Neural cell (in vitro differentiated cells): ENCODE results near the gene SLC38A5. TPM values are rescaled to one million over a fixed set of nuclear protein-coding genes. Genes with fewer than 3 reads are reported as not detected.
"Not testable (repeated sequence)": the region's sequence is repeated elsewhere in the genome, so short reads cannot be mapped to it uniquely, and the experiment has no call there.

ENCODE experiments used
- H2AFZ ChIP-seq: fragments of 200-600, 300-800 bp; sonication (generic), shearing (Covaris generic); 2 replicates; pipeline ENCODE4 v1.6.0; 2014; ENCODE audit warnings: low read depth, mild to moderate bottlenecking, antibody characterized with exemption, low read length, moderate library complexity
- H3F3A ChIP-seq: fragments of 200-600 bp; shearing (Covaris generic); 2 replicates; pipeline ENCODE4 v1.6.1; 2016; ENCODE audit warnings: mild to moderate bottlenecking, moderate library complexity, mixed read lengths, antibody characterized with exemption, low read length; ENCODE audit not compliant: insufficient read depth, poor library complexity, severe bottlenecking
- H3K27ac ChIP-seq: fragments of 200-600, 300-800 bp; sonication (generic), shearing (Covaris generic); 2 replicates; pipeline ENCODE4 v1.5.1; 2014; ENCODE audit warnings: mild to moderate bottlenecking, low read length, moderate library complexity
- H3K27me3 ChIP-seq: fragments of 300-800, 200-600 bp; sonication (generic), shearing (Covaris generic); 2 replicates; pipeline ENCODE4 v1.6.0; 2014; ENCODE audit warnings: mild to moderate bottlenecking, low read depth, low read length, moderate library complexity; ENCODE audit not compliant: insufficient read depth
- H3K36me3 ChIP-seq: fragments of 300-800, 200-600 bp; sonication (generic), shearing (Covaris generic); 2 replicates; pipeline ENCODE4 v1.5.1; 2014; ENCODE audit warnings: mild to moderate bottlenecking, antibody characterized with exemption, low read length, moderate library complexity; ENCODE audit not compliant: insufficient read depth
- H3K4me2 ChIP-seq: fragments of 300-800, 200-600 bp; sonication (generic), shearing (Covaris generic); 2 replicates; pipeline ENCODE4 v1.6.0; 2014; ENCODE audit warnings: mild to moderate bottlenecking, low read length
- H3K4me3 ChIP-seq: fragments of 300-800, 200-600 bp; sonication (generic), shearing (Covaris generic); 2 replicates; pipeline ENCODE4 v1.5.1; 2014; ENCODE audit warnings: mild to moderate bottlenecking, low read length, moderate library complexity
- H3K79me2 ChIP-seq: fragments of 200-600 bp; shearing (Covaris generic); replicated peaks from 2 replicates; pipeline ENCODE4 v1.6.0; 2014; ENCODE audit warnings: mild to moderate bottlenecking, low read length, moderate library complexity; ENCODE audit not compliant: insufficient read depth
- H3K9ac ChIP-seq: fragments of 300-800, 200-600 bp; sonication (generic), shearing (Covaris generic); 2 replicates; pipeline ENCODE4 v1.6.1; 2016; ENCODE audit warnings: mild to moderate bottlenecking, low read length, mixed read lengths
- H3K9me2 ChIP-seq: fragments of 200-600 bp; shearing (Covaris generic); 2 replicates; pipeline ENCODE4 v1.6.1; 2016; ENCODE audit warnings: mild to moderate bottlenecking, low read length, mixed read lengths; ENCODE audit not compliant: insufficient read depth
- H3K9me3 ChIP-seq: fragments of 200-600, 300-800 bp; sonication (generic), shearing (Covaris generic); 2 replicates; pipeline ENCODE4 v1.6.1; 2016; ENCODE audit warnings: mild to moderate bottlenecking, mixed run types, low read length, moderate library complexity, mixed read lengths
- H4K20me1 ChIP-seq: fragments of 200-600 bp; shearing (Covaris generic); 2 replicates; pipeline ENCODE4 v1.6.1; 2016; ENCODE audit warnings: mild to moderate bottlenecking, mixed run types; ENCODE audit not compliant: insufficient read depth
- EP300 ChIP-seq: fragments of 450-650 bp; conservative IDR thresholded peaks from 2 replicates; pipeline ENCODE4 v1.6.1; 2014; ENCODE audit warnings: antibody characterized with exemption, mild to moderate bottlenecking, moderate library complexity; ENCODE audit not compliant: poor library complexity, severe bottlenecking
- EZH2 ChIP-seq: fragments of 200-600, 300-800 bp; shearing (Covaris generic), sonication (generic); IDR thresholded peaks from 2 replicates; pipeline ENCODE4 v1.6.1; 2014; ENCODE audit warnings: antibody characterized with exemption, low read length, borderline replicate concordance, mild to moderate bottlenecking; ENCODE audit not compliant: insufficient read depth, poor library complexity, severe bottlenecking
- MXI1 ChIP-seq: fragments of 450-650 bp; conservative IDR thresholded peaks from 2 replicates; pipeline ENCODE4 v1.6.1; 2014; ENCODE audit warnings: antibody characterized with exemption, mild to moderate bottlenecking; ENCODE audit not compliant: poor library complexity, severe bottlenecking
- POLR2AphosphoS5 ChIP-seq: IDR thresholded peaks from 2 replicates; pipeline ENCODE4 v1.6.1; 2012
- RAD21 ChIP-seq: fragments of 450-650 bp; conservative IDR thresholded peaks from 2 replicates; pipeline ENCODE4 v1.6.1; 2014; ENCODE audit warnings: antibody characterized with exemption, mild to moderate bottlenecking, moderate library complexity
- SMC3 ChIP-seq: fragments of 450-650 bp; conservative IDR thresholded peaks from 2 replicates; pipeline ENCODE4 v1.6.1; 2014; ENCODE audit warnings: antibody characterized with exemption, mild to moderate bottlenecking, moderate library complexity; ENCODE audit not compliant: poor library complexity
- TAF1 ChIP-seq: IDR thresholded peaks from 2 replicates; pipeline ENCODE4 v1.6.1; 2012; ENCODE audit warnings: low read depth
- polyA plus RNA-seq: library from polyadenylated mRNA; depleted of rRNA; stranded (reverse); fragments of >200 nt; gene quantifications from 2 replicates; pipeline ENCODE4 v1.2.3, GENCODE V29; 2014
- TF ChIP-seq, protein P1 (sequence below): IDR thresholded peaks from 2 replicates; pipeline ENCODE4 v1.6.1; 2012; ENCODE audit warnings: borderline replicate concordance
- TF ChIP-seq, protein P2 (sequence below): fragments of 450-650 bp; IDR thresholded peaks from 2 replicates; pipeline ENCODE4 v1.5.1; 2014; ENCODE audit warnings: antibody characterized with exemption, mild to moderate bottlenecking, moderate library complexity; ENCODE audit not compliant: poor library complexity, severe bottlenecking

The SLC38A5 gene
- polyA plus RNA-seq, 1 donor from 2014 or later = 0.48 TPM

DNA sequence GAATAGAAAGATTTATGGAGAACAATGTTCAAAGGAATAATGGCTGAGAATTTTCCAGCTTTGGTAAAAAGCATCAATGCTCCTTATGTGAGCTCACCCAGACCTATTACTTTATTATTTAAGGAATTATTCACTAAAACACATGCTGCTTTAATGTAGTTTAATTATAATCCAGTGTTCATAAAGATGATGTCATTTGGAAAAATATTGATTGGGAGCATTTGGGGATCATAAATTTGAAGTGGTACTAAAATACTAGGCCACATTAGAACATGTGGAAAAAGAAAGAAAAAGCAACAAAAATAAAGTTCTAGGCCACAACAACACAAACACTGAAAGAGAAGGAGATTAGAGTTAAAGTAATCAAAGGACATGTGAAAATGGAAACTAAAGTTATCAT is 20.0 kb downstream of the SLC38A5 start:
- no peak overlapping the region for H3K9ac ChIP-seq
- no peak overlapping the region for H3K27ac ChIP-seq
- no peaks in the 10 kb centered on the region for H3F3A ChIP-seq
- H4K20me1 ChIP-seq = no peaks in the 10 kb centered on the region
- no peak for TF ChIP-seq MXI1
- TF ChIP-seq POLR2AphosphoS5 = no peak
- TF ChIP-seq EZH2 = no peak
- no peak for TF ChIP-seq RAD21
- no peak for TF ChIP-seq SMC3
- TF ChIP-seq TAF1 = no peak
- no peak for TF ChIP-seq EP300
- TF ChIP-seq, protein P1, sequence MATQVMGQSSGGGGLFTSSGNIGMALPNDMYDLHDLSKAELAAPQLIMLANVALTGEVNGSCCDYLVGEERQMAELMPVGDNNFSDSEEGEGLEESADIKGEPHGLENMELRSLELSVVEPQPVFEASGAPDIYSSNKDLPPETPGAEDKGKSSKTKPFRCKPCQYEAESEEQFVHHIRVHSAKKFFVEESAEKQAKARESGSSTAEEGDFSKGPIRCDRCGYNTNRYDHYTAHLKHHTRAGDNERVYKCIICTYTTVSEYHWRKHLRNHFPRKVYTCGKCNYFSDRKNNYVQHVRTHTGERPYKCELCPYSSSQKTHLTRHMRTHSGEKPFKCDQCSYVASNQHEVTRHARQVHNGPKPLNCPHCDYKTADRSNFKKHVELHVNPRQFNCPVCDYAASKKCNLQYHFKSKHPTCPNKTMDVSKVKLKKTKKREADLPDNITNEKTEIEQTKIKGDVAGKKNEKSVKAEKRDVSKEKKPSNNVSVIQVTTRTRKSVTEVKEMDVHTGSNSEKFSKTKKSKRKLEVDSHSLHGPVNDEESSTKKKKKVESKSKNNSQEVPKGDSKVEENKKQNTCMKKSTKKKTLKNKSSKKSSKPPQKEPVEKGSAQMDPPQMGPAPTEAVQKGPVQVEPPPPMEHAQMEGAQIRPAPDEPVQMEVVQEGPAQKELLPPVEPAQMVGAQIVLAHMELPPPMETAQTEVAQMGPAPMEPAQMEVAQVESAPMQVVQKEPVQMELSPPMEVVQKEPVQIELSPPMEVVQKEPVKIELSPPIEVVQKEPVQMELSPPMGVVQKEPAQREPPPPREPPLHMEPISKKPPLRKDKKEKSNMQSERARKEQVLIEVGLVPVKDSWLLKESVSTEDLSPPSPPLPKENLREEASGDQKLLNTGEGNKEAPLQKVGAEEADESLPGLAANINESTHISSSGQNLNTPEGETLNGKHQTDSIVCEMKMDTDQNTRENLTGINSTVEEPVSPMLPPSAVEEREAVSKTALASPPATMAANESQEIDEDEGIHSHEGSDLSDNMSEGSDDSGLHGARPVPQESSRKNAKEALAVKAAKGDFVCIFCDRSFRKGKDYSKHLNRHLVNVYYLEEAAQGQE = no peak
- TF ChIP-seq, protein P2, sequence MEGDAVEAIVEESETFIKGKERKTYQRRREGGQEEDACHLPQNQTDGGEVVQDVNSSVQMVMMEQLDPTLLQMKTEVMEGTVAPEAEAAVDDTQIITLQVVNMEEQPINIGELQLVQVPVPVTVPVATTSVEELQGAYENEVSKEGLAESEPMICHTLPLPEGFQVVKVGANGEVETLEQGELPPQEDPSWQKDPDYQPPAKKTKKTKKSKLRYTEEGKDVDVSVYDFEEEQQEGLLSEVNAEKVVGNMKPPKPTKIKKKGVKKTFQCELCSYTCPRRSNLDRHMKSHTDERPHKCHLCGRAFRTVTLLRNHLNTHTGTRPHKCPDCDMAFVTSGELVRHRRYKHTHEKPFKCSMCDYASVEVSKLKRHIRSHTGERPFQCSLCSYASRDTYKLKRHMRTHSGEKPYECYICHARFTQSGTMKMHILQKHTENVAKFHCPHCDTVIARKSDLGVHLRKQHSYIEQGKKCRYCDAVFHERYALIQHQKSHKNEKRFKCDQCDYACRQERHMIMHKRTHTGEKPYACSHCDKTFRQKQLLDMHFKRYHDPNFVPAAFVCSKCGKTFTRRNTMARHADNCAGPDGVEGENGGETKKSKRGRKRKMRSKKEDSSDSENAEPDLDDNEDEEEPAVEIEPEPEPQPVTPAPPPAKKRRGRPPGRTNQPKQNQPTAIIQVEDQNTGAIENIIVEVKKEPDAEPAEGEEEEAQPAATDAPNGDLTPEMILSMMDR = no peak
- H3K9me2 ChIP-seq = no peaks in the 10 kb centered on the region
- H3K9me3 ChIP-seq = no peaks in the 10 kb centered on the region
- no peak overlapping the region for H3K4me2 ChIP-seq
- H2AFZ ChIP-seq = no peak overlapping the region
- H3K79me2 ChIP-seq = no peaks in the 10 kb centered on the region
- no peak overlapping the region for H3K4me3 ChIP-seq
- H3K36me3 ChIP-seq = no peaks in the 10 kb centered on the region
- no peaks in the 10 kb centered on the region for H3K27me3 ChIP-seq

DNA sequence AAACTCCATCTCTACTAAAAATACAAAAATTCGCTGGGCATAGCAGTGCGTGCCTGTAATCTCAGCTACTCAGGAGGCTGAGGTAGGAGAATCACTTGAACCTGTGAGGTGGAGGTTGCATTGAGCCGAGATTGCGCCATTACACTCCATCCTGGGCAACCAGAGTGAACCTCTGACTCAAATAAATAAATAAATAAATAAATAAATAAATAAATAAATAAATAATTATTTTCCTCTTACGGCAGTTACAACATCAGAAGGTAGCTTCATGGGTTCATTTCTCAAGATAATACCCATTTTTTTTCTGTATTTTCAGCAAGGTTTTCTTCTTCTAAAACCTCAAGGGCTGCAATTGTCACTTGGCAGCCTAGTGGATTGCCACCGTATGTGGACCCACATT is 22.9 kb downstream of the SLC38A5 start:
- H3K4me2 ChIP-seq, H3K27ac ChIP-seq, H3K79me2 ChIP-seq, H2AFZ ChIP-seq, H3K27me3 ChIP-seq, H3K9ac ChIP-seq, H3K9me3 ChIP-seq, H4K20me1 ChIP-seq, H3F3A ChIP-seq, H3K4me3 ChIP-seq, H3K36me3 ChIP-seq, H3K9me2 ChIP-seq: not testable (repeated sequence)

DNA sequence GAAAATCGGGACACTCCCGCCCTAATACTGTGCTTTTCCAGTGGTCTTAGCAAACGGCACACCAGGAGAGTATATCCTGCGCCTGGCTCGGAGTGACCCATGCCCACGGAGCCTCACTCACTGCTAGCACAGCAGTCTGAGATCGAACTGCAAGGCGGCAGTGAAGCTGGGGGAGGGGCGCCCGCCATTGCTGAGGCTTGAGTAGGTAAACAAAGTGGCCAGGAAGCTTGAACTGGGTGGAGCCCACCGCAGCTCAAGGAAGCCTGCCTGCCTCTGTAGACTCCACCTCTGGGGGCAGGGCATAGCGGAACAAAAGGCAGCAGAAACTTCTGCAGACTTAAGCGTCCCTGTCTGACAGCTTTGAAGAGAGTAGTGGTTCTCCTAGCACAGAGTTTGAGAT is 36.3 kb downstream of the SLC38A5 start:
- H3K27me3 ChIP-seq, H3K27ac ChIP-seq, H4K20me1 ChIP-seq, H3K36me3 ChIP-seq, H3K9me3 ChIP-seq, H3K79me2 ChIP-seq, H3K9me2 ChIP-seq, H3K4me2 ChIP-seq, H3F3A ChIP-seq, H3K4me3 ChIP-seq, H2AFZ ChIP-seq, H3K9ac ChIP-seq: not testable (repeated sequence)

DNA sequence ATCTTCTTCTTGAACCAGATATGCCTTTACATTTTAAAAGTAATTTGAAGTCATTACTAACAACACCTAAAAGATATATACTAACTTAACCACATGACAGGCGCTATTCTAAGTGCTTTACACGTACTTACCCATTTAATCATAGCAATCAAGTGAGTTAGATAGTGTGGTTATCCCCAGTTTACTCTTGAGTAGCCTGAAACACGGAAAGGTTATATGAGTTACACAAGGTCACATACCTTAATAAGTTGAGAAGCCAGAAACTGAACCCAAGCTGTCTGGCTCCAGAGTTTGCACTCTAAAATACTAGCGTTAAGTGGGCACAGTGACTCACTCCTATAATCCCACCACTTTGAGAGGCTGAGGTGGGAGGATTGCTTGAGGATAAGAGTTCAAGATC is 39.9 kb downstream of the SLC38A5 start:
- not testable (repeated sequence) for H3K36me3 ChIP-seq, H2AFZ ChIP-seq

DNA sequence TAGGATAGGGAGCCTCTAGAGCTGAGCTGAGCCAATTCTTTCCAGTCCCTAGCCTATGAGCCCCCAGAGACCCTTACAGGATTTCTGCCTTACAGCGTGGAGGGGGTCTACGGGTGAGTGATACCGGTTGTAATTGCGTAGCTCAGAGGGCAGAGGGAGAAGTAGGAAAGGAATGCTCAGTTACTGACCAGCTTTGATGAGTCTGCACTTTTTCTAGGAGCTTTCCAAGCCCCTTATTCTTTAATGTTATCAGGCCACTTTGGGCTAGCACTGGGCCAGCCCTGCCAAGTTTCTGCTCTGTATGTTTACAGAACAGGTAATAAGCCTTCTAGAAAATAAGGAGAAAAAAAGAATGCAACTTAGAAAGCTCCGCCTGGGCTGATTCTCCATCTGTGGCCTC is 40.5 kb downstream of the SLC38A5 start:
- H3K27ac ChIP-seq, H3K4me2 ChIP-seq, H3K27me3 ChIP-seq, H3K9me3 ChIP-seq, H3K4me3 ChIP-seq, H3K9me2 ChIP-seq, H3K9ac ChIP-seq, H2AFZ ChIP-seq, H4K20me1 ChIP-seq, H3K79me2 ChIP-seq, H3K36me3 ChIP-seq, H3F3A ChIP-seq: not testable (repeated sequence)

More for the DNA sequence above, 39.9 kb downstream of the SLC38A5 start:
- not testable (repeated sequence) for H3K4me2 ChIP-seq, H3K9me2 ChIP-seq, H3K27ac ChIP-seq, H3K4me3 ChIP-seq, H4K20me1 ChIP-seq, H3K9me3 ChIP-seq, H3K9ac ChIP-seq, H3K79me2 ChIP-seq, H3K27me3 ChIP-seq, H3F3A ChIP-seq
